Epidermal melanocyte (primary cell): ENCODE results near the gene ST6GALNAC2.

ENCODE experiments used
- DNase-seq: peaks from one replicate; pipeline ENCODE4 v3.0.0; 2011; ENCODE audit warnings: low spot score; ENCODE audit not compliant: insufficient read length

ST6GALNAC2 gene

DNA sequence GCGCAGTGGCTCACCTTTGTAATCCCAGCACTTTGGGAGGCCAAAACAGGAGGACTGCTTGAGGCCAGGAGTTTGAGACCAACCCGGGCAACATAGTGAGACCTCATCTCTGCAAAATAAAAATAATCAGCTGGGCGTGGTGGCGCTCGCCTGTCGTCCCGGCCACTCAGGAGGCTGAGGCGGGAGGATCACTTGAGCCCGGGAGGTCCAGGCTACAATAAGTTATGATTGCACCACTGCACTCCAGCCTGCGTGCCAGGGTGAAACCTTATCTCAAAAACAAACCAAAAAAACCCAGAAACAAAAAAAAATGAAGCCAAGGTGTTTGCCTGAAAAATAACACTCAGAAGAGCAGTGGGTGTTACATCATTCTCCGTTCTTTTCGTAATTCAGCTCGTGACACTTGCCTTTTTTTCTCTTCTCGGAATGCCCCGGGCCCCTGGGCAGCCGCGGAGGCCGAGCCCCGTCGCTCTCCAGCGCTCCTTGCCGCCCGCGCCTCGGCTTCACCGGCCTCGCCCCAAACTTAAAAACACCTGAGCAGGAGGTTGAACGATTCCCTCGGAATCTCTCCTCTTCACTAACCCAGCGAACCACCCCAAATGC is 28.8 kb downstream of the ST6GALNAC2 start:
- DNase-seq, result no peak

DNA sequence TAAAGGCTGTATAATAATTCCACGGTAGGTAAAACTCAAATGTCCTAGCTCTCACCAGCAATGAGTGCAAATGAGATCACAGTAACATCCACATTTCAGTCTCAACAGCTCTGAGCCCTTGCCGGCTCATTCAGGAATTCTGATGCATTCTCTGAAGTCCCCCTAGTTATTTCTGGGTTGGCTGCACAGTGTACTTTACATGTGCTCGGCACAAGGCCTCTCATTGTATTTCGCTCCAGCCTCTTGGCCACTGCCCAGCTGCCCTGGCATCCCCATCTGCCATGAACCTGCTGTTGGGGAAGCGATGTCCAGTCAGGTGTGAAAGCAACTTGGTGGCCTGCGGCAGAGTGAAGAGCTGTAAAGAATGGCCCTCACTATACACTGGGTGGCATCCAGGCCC is 31.5 kb downstream of the ST6GALNAC2 start:
- DNase-seq, result no peak

DNA sequence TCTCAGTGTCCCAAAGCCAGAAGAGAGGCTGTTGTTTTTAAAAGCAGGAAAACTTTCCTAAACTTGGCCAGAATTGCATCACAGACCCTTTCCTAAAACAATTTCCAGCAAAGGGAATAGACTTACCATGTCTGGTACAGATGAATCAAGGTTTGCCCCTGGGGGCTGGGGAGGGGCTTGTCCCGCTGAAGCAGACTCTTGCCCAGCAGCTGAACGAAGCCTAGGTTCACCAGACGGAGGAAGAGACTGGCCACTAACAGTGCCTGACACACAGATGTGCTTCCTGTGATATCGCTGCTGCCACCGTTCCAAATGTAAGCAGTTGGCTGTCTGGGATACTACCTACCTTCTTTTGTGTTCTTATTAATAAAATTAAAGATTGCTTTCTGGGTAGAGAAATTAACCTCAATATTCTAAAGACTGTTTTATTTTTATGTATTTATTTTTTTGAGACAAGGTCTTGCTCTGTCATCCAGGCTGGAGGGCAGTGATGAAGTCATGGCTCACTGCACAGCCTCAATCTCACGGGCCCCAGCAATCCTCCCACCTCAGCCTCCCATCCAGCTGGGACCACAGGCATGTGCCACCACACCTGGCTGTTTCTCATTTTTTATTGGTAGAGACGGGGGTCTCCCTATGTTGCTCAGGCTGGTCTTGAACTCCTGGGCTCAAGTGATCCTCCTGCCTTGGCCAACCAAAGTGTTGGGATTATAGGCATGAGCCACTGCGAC is 32.3 kb downstream of the ST6GALNAC2 start:
- no peak for DNase-seq

DNA sequence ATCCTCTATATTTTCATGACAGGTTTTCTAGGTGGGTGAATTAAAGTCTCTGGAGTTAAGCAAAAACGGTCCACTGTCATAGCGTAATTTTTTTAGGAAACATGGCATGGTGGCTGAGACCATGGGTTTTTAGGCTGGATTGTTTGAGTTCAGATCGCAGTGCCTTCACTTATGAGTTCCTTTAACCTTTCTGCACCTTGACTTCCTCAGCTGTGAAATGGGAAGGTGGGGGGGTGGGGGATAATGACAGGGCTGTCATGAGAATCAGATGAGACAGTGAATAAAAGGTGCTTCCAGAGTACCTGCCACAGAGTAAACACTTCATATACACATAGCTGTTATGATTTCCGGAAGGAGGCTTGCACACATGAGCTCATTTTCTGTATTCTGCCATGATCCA is 34.0 kb downstream of the ST6GALNAC2 start:
- DNase-seq, result no peak

DNA sequence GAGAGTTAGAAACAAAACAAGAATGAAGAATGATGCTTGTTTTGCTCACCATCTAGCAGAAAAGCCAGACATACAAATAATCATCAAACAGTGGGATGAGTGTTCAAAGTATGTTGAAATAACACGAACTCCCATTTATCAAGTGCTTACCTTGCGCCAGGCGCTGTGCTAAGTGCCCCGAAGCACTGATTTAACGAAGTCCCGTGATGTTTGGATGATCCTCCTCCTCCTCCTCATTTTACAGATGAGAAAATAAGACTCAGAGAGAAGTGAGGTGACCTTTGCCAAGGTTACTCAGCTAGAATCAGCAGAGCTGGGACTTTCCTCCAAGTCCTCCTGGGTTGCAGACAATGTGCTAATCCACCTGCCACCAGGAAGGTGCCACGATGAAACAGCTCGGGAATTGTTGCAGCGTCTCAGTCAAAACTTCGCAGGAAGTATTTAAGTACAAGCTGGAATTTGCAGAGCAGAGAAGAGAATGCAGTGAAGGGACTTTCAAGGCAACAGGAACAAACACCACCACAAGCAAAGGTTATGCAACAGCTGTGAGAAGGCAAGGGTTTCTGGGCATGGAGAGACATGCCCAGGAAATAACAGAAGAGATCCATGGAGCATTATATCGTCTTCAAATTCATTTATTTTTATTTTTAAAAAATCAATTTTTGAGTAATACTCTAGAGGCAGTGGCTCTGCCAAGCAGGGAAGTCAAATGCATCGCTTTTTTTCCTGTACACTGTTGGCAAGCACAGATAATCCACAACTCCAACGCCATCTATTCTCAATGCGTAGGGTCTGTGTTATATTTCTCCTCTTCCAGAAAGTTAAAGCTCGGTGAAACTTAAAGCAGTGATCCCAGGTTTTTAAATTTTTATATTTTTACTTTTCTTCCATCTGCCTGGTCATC is 34.7 kb downstream of the ST6GALNAC2 start:
- DNase-seq, result no peak

DNA sequence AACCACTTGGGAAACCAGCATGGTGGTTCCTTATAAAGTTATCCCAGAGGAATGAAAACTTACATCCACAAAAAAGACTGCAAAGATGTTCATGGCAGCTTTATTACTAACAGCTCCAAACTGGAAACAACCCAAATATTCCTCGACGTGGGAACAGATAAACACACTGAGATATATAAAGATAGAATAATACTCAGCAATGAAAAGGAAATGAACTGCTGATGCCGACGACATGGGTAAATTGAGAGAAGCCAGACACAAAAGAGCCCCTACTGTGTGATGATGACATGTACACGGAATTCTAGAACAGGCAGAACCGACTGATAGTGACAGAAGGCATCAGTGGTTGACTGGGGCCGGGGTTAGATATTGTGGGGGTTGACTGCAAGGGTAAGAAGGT is 36.1 kb downstream of the ST6GALNAC2 start:
- DNase-seq, result no peak

DNA sequence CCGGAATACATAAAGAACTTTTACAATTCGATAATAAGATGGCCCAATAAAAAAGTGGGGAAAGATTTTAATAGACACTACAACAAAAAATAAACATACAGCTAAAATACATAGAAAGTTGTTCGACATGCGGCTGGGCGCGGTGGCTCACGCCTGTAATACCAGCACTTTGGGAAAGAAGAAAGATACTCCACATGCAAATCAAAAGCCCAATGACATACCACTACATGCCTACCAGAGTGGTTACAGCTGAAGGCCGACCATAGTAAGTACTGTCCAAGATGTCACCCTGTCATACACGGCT is 36.5 kb downstream of the ST6GALNAC2 start:
- no peak for DNase-seq

DNA sequence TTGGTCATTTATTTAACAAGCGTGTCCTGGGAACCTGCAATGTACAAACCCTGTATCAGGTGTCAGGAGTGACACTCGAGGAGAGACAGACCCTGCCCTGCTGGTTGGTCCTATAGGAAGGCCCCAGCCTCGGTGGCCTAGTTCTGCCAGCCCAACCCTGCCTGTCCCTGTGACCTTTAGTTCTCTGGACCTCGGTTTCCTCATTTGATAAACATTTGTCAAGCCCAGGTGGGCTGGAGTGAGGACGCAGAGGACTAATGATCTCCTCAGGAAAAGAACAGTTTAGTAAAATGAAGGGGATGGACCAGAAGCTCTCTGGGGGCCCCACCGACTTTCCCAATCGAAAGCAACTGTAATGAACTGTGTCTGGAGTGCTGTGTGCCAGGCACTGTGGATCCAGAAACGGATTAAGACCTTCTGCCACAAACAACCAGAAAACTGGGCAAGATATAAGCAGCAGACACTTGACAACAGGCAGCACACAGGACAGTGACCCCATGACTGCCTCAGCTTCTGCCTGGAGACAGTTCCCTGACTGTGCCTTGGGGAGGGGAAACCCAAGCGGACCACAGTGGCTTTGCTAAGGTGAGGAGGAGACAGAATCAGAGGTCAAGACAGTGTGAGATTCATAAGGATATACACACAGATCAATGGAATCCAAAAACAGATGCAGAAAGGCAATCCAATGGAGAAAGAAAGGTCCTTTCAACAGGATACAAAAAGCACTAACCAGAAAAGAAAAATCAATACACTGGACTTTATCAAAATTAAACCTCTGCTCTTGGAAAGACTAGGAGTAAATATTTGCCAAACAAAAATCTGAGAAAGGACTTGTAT is 37.1 kb downstream of the ST6GALNAC2 start:
- no peak for DNase-seq

DNA sequence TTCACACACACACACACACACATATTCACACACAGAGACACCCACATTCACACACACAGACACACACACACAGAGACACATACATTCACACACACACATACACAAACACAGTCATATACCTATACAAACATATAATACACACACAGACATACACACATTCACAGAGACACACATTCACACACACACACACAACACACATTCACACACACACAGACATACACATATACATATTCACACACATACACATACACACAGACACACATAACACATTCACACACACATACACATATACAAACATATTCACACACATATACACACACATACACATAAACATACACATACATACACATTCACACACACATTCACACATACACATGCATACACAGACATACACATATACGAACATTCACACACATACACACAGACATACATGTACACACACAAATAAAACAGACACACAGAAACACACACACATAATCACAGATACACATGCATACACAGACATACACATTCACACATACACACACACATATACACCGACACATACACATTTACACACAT is 37.9 kb downstream of the ST6GALNAC2 start:
- no peak for DNase-seq

DNA sequence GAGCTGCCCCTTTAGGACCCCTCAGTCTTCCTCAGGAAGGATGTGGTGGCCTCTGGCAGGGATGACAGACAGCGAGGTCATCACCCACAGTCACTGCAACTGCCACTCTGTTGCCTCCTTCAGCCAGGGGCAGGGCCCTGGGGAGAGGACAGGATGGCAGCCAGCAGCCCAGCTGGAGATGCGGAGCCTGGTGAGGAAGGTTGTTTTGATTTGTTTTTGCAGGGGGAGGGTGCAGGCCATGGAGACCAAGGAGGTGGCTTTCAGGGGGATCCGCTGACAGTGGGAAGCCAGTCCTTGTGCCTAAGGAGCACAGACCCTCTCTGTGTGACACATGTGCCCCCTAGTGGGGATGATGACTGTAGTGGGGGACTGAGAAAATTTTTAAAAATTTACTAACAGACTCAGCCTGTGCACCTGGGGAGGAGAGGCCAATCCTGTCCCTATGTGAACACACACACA is 38.4 kb downstream of the ST6GALNAC2 start:
- DNase-seq, result no peak

DNA sequence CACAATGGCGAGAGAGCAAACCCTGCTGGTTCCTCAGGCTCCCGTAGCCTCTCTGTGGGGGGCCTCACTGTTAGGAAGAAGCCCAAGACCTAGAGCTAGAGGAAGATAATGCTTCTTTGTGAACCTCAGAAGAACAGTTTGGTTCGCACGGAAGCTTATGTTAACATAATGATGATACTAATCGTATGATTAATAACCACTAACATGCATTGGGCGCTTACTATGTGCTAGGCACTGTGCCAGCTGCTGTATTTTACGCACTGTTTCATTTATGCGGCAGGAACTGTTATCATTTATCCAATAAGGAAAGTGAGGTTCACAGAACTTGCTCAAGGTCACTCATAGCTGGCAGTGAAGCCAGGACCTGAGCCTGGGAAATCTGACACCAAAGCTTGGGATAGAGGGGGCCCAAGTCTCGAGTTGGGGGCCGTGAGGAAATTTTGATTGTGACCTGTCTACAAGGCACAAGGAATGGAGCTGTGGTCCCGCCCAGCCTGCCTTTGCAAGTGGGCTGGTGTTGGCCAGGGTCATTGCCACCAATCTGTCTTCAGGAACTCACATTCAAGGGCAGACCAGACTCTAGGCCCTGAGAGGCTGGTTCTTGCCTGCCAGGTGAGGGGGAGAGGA is 39.0 kb downstream of the ST6GALNAC2 start:
- DNase-seq, result peak; percentile 57

DNA sequence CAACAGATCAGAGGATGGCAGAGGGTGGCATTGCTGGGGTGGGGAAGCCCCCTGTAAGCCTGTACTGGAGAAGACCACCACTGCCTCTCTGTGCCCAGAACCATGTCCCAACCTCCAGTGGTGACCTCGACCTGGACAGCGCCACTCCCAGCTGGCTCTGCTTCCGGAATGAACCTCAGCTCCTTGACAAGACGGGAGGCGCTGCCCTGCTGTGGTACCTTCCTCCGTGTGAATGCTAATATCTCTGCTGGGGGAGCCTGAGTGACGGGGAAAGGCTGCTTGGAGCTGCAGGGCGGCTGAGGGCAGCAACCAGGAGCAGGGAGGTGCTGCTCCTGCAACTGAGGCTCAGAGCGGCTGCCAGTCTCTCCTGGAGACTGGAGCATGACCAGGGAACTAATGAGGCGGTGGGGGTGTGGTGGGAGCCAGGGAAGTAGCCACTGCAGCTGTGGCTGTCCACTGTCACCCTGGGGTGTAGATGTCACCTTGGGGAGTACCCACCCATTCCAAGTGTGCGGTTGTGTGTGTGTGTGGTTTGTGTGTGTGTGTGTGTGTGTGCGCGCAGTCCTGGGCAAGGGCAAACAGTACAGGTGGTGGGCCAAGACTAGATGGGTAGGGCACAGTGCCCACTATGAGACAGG is 39.6 kb downstream of the ST6GALNAC2 start:
- no peak for DNase-seq

DNA sequence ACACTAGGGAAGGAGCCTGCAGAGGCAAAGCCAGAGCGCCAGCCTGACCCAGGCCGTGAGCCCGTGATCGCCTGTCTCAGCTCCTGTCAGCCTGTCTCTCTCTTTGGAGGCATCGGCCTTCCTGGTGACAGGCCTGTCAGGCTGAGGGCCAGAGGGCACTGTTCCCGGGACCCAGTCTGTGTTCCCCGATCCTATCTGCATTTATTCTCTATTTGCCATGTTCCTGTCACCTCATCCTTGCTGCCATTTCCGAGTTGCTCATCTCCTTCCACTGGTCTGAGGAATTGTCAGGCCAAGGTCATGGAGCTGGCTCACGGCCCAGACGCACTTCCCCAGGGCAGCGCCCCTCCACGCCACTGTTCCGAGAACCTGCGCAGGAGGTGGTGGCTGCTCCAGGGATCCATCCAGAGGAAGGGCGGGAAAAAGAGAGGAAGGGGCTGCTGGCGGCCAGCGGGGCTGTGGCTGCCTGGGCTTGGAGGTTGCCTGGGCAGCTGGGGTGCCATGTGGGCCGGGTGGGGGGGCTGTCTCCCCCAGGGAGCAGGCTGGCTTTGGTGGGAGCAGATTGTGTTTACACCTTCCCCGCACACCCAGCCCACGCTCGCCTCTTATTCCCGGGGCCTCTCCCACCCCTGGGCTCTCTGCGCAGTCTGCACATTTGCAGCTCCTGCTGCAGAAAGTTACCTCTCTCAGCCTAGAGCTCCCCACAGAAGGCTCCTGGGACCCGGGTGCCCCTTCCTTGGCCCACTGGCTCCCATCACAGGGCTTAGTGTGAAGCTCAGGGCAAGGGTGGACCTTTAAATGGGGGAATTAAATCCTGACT is 40.9 kb downstream of the ST6GALNAC2 start:
- no peak for DNase-seq

DNA sequence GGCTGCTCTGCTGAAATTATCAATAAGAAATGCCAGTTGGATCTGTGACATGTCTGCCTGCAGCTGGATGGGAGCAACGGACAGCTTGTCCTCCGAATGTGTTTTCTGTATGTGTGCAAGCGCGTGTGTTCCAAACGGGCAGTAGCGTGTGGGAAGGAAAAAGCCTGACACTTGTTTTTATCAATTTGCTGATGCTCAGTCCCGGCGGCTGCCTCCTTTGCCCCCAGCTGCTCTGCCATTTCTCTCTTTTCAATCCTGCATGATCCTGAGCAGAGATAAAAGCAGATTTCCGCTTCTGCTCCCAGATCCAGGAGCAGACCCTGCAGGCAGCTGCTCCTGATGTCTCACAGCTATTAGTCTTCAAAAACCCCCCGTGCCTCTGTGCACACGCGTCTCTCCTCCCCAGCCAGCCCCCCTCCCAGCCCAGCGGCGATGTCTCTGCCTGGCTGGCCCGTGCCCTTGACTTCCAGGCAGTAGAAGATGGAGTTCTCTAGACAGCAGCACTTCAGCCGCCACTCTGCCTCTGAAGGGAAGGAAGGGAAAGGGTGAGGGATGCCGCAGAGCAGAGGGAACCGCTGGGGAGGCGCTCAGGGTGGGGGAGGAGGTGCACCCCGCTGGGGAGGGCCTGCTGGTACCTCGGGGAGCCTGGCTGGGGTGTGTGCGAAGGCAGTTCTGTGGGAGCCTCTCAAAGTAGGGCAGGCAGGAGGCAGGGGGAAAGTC is 41.7 kb downstream of the ST6GALNAC2 start:
- DNase-seq, result no peak

DNA sequence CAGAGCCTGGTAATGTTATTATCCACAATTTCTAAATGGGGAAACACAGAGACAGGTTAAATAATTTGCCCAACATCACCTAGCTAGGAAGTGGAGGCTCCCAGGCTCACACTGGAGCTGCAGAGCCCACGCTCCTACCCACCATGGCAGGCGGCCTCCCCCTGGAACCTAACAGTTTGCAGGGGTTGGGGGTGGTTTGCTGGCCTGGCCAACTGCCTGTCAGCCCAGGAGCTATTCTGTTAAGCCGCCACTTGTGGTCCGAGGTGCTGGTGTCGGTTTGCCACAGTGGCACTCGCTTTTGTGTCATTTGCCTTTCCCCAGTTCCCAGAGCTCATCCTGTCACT is 42.2 kb downstream of the ST6GALNAC2 start:
- no peak for DNase-seq

DNA sequence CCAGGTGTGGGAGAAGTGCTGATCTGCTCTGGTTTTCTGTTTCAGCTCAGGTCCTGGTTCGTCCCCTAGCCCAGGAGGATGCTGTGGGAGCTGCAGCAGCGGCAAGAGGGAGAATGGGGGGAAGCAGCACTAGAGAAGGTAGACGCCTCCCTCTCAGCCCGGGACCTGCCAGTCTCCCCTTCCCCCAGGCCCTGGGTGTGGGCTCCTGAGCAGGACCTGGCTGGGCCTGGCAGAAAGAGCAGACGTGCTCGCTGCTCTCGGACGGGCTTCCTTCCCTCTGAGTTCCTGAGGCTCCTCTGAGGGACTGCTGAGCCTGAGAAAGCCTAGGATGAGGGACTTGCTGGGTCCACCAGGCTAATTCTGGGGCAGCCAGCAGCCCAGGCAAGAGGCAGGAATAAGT is 42.7 kb downstream of the ST6GALNAC2 start:
- DNase-seq, result no peak

DNA sequence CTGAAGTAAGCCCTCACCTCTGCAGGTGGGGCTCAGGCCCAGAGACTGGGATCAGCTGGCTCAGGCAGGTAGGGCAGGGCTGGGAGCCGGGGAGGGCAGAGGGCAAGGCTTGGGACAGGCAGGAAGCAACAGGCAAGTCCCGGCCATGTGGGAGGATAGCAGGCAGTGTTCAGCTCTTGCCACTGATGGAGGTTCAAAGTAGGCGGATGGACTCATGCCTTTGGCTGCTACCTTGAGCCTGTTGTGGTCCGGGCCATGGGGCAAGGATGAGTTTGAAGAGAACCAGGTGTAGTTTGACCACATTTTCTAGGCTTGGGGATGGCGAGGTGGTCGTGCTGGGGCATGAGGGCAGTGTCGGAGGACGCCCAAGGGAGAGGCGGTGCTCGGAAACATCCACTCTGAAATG is 43.1 kb downstream of the ST6GALNAC2 start:
- DNase-seq, result no peak

DNA sequence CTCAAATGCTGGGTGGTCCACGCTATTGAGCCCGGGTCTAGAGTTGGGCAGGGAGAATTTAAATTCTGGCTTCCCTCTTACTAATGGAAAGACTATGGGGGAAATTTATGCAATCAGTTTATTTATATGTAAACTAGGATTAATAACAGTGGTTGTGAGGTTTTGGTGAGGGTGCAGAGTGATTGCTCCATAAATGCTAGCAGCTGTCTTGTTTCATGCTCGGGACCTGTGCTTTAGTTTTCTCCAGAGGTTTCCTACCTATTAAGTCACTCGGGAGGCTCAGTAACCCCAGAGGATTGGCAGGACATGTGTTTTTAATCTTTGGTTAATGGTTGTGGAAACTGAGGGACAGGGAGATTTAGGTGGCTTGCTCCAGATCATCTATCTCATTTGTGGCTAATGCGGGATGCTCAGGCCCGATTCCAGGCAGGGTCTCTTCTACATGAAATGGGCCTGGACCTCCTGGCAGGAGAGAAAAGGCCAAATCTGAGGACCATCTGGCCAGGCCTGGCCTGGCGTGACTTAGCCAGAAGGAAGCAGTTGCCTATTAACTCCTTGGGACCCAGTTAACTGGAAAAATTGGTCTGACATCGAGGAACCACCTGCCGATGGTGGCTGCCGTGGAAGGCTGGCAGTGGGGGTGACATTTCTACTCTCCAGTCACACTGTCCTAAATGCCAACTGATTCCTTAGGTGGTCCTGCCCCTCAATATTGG is 43.8 kb downstream of the ST6GALNAC2 start:
- DNase-seq, result no peak
